Uterus (tissue), 4 donors: ENCODE data around the gene DNAJB14. TPM values are rescaled to one million over a fixed set of nuclear protein-coding genes. Genes with fewer than 3 reads are reported as not detected.
"Not testable (repeated sequence)": the region's sequence is repeated elsewhere in the genome, so short reads cannot be mapped to it uniquely, and the experiment has no call there.

Experiments
- DNase-seq, 2 donors: peaks; one replicate each; pipeline ENCODE4 v3.0.0-alpha.2; 2019 to 2020
- H3K27ac ChIP-seq, 2 donors: fragments of 200-600 bp; sonication (generic); 1 replicate in 1 of 2; 2 replicates in 1 of 2; pipeline ENCODE4 v1.5.1; 2016 to 2018
- H3K27me3 ChIP-seq, 2 donors: fragments of 200-600 bp; sonication (generic); one replicate each; pipeline ENCODE4 v1.5.1; 2018 to 2019; ENCODE audit warnings: control low read depth in 1 of 2
- H3K36me3 ChIP-seq, 2 donors: fragments of 200-600 bp; sonication (generic); one replicate each; pipeline ENCODE4 v1.5.1; 2019; ENCODE audit warnings: control low read depth in 1 of 2
- H3K4me1 ChIP-seq, 2 donors: fragments of 200-600 bp; sonication (generic); one replicate each; pipeline ENCODE4 v1.5.1; 2018 to 2019; ENCODE audit warnings: control low read depth in 1 of 2
- H3K4me3 ChIP-seq, 2 donors: fragments of 200-600 bp; sonication (generic); 1 replicate in 1 of 2; 2 replicates in 1 of 2; pipeline ENCODE4 v1.5.1; 2018 to 2019; ENCODE audit warnings: mild to moderate bottlenecking in 1 of 2
- H3K9me3 ChIP-seq, 2 donors: fragments of 200-600 bp; sonication (generic); one replicate each; pipeline ENCODE4 v1.5.1; 2019; ENCODE audit warnings: control low read depth in 1 of 2
- POLR2A ChIP-seq, 2 donors: fragments of 450-650 bp; IDR thresholded peaks; one replicate each; pipeline ENCODE4 v1.6.1; 2016; ENCODE audit warnings: antibody characterized with exemption in 2 of 2, mild to moderate bottlenecking in 1 of 2, moderate library complexity in 1 of 2
- intact Hi-C: fragments of 100-400 bp; cut with DNase I; formaldehyde crosslinking; loops from one replicate; pipeline ENCODE4 v1.15.1; 2023; ENCODE audit warnings: low total_unique reads
- total RNA-seq, 4 donors: library from RNA; depleted of rRNA in 3 of 4; stranded (reverse); fragments of >200 nt in 3 of 4; gene quantifications; one replicate each; pipeline versions ENCODE4 v1.1.0 to v1.2.4, GENCODE V29; 2014 to 2023
- TF ChIP-seq, protein P1 (sequence below), 4 experiments: fragments of 200-600 bp in 2 of 4; fragments of 450-650 bp in 2 of 4; sonication (generic) in 2 of 4; IDR thresholded peaks; one replicate each; pipeline ENCODE4 v1.5.1; 2016 to 2019; ENCODE audit warnings: antibody characterized with exemption in 4 of 4, mild to moderate bottlenecking in 2 of 4, moderate library complexity in 1 of 4
- donor health status: DM: yes; HTN: yes; CAD: no.

The DNAJB14 gene
- total RNA-seq, 4 donors from 2014 or later = 33.5 to 151 (median 71.5) TPM

DNA sequence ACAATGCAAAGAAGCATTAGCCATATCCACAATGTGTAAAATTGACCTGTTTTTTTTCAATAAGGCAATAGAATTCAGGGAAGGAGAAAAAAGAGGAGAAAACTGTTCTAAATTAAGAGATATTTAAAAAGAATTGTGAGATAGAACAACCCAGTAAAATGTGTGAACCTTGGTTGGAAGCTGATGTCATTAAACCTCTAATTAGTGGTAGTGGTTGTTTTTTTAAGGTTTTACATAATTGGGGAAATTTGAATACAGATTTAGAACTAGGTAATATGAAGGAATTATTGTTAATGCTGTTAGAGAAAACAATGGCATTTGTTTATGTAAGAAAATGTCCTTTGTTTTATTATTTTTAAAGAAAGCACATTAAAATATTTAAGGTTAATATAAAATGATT, 18.8 kb upstream of the DNAJB14 start:
- no peaks in the 10 kb centered on the region for H3K36me3 ChIP-seq
- no peak overlapping the region for H3K27ac ChIP-seq
- no peaks in the 10 kb centered on the region for H3K27me3 ChIP-seq
- no peak overlapping the region for H3K4me3 ChIP-seq
- H3K4me1 ChIP-seq = no peaks in the 10 kb centered on the region
- TF ChIP-seq POLR2A (IDR thresholded peaks at IDR 0.05) = no peak
- TF ChIP-seq, protein P1, sequence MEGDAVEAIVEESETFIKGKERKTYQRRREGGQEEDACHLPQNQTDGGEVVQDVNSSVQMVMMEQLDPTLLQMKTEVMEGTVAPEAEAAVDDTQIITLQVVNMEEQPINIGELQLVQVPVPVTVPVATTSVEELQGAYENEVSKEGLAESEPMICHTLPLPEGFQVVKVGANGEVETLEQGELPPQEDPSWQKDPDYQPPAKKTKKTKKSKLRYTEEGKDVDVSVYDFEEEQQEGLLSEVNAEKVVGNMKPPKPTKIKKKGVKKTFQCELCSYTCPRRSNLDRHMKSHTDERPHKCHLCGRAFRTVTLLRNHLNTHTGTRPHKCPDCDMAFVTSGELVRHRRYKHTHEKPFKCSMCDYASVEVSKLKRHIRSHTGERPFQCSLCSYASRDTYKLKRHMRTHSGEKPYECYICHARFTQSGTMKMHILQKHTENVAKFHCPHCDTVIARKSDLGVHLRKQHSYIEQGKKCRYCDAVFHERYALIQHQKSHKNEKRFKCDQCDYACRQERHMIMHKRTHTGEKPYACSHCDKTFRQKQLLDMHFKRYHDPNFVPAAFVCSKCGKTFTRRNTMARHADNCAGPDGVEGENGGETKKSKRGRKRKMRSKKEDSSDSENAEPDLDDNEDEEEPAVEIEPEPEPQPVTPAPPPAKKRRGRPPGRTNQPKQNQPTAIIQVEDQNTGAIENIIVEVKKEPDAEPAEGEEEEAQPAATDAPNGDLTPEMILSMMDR (IDR thresholded peaks at IDR 0.05) = no peak
- DNase-seq = no peak
- intact Hi-C loops = no loop called here
- no peaks in the 10 kb centered on the region for H3K9me3 ChIP-seq

DNA sequence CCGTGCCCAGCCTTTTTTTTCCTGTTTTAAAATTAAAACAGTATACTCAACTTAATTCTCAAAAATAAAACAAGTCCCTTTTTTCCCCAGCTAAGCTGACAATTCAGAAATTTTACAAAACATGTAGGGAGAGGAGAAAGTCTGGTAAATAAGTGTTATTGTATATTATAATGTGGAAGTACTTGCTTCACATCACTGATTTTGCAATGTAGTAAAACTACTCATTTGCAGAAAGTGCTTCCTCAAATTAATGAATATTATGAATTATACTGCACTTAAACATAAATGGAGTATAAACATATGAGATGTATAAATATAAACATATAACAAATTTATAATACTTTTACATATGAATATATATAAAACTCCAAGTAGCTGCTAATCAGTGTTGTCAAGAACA, 15.3 kb upstream of the DNAJB14 start:
- intact Hi-C loops = no loop called here
- no peak overlapping the region for H3K27ac ChIP-seq
- H3K4me1 ChIP-seq = no peaks in the 10 kb centered on the region
- no peaks in the 10 kb centered on the region for H3K36me3 ChIP-seq
- H3K4me3 ChIP-seq = no peak overlapping the region
- no peak for TF ChIP-seq POLR2A (IDR thresholded peaks at IDR 0.05)
- TF ChIP-seq, protein P1 (IDR thresholded peaks at IDR 0.05) = no peak
- no peak for DNase-seq
- no peaks in the 10 kb centered on the region for H3K27me3 ChIP-seq
- no peaks in the 10 kb centered on the region for H3K9me3 ChIP-seq

DNA sequence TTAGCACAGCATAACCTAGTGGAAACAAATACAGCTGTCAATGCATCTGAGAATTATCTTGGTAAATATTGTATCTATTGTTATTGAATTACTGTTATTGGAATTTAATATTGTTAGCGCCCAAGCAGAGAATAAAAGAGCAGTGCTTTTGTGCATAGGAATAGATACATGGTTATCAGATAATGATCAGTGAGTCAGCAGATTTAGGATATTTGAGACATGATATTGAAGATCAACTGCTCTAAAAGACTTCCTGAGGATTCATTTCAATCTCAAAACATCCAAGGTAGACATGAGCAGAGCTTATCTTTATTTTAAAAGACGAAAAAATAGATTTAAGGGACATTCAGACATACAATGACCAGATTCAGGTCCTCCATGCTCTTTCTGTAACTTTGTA, 14.2 kb upstream of the DNAJB14 start:
- H3K27ac ChIP-seq = no peak overlapping the region
- no peak for TF ChIP-seq POLR2A (IDR thresholded peaks at IDR 0.05)
- TF ChIP-seq, protein P1 (IDR thresholded peaks at IDR 0.05) = no peak
- intact Hi-C loops = no loop called here
- H3K4me1 ChIP-seq = no peaks in the 10 kb centered on the region
- no peaks in the 10 kb centered on the region for H3K9me3 ChIP-seq
- no peaks in the 10 kb centered on the region for H3K27me3 ChIP-seq
- no peaks in the 10 kb centered on the region for H3K36me3 ChIP-seq
- H3K4me3 ChIP-seq = no peak overlapping the region
- DNase-seq = no peak

DNA sequence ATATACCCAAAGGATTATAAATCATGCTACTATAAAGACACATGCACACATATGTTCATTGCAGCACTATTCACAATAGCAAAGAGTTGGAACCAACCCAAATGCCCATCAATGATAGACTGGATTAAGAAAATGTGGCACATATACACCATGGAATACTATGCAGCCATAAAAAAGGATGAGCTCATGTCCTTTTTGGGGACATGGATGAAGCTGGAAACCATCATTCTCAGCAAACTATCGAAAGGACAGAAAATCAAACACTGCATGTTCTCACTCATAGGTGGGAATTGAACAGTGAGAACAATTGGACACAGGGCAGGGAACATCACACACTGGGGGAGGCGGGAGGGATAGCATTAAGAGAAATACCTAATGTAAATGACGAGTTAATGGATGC, 11.8 kb upstream of the DNAJB14 start:
- DNase-seq, H3K4me1 ChIP-seq, H3K36me3 ChIP-seq, H3K27me3 ChIP-seq, H3K4me3 ChIP-seq, intact Hi-C loops, H3K9me3 ChIP-seq, H3K27ac ChIP-seq: not testable (repeated sequence)

DNA sequence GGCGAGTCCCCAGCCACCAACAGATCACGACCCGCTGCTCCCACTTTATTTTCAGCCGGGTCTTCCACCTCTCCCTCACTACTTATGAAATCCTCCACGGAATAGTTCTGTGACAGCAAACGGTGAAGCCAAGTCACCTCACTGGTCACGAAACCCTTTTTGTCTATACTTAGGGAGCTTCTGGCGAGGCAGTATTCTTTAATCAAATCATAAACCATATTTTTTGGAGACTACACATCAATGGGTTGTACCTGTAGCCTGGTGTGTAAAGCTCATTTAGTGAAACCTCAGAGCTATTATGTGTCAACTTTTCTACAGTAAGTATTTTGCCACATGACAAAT, 4.5 kb upstream of the DNAJB14 start:
- no peak for DNase-seq
- intact Hi-C loops = no loop called here
- Histone ChIP-seq H3K4me3 (peak overlapping the region; percentile 83 to 90), H3K27me3 (no peaks in the 10 kb centered on the region), H3K36me3 (no peaks in the 10 kb centered on the region), H3K27ac (peak overlapping the region; percentile 92 to 97), H3K9me3 (no peaks in the 10 kb centered on the region), H3K4me1 (no peaks in the 10 kb centered on the region)
- TF ChIP-seq, protein P1 (IDR thresholded peaks at IDR 0.05) = no peak
- no peak for TF ChIP-seq POLR2A (IDR thresholded peaks at IDR 0.05)
